Mammary epithelial cell (primary cell): Measurements from ENCODE around the gene TXNDC2.

Experiments
- CTCF ChIP-seq, 2 donors: IDR thresholded peaks in 1 of 2; conservative IDR thresholded peaks in 1 of 2; 2 replicates each; pipeline ENCODE4 v1.5.1; 2011 to 2012; ENCODE audit warnings: inconsistent platforms in 2 of 2, low read length in 2 of 2, mild to moderate bottlenecking in 2 of 2, control low read depth in 1 of 2, low read depth in 1 of 2; ENCODE audit not compliant: insufficient read depth in 1 of 2; ENCODE audit errors: extremely low read depth in 1 of 2
- EZH2 ChIP-seq: IDR thresholded peaks from 2 replicates; pipeline ENCODE4 v1.6.1; 2012; ENCODE audit warnings: low read length, inconsistent platforms, borderline replicate concordance

DNA sequence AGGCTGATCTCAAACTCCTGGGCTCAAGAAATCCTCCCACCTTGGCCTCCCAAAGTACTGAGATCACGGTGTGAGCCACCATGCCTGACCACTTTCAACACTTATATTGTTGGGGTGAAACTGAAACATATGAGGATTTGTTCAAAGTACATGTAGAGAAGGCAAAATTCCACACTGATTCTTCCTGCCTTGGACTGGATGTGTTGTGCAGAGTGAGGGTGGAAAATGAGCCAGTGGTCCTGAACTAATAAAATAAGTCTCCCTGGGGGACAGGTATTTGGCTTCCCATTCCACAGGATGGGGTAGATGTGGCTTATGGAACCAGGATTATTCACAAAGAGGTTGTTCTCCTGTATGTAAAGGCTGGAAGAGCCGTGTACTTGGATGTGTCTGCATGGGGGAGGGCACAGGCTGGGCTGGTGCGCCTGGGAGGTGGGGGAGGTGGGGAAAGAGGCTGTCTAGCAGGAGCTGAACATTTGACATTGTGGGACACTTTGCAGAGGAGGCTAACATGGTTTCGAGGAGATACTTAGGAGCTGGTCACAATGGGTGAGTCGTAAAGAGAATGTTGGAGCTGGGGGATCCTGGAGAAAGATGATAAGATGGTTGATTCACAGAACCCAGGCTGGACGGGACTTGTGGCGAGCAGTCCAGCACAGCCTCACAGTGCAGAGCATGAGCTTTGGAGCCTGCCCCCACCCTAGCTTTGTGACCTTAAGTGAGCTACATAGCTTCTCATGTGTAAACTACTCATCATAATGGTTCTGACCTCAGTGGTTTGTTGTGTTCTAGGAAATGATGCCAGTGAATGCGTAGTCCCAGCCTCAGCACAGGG is at the start of gene TXNDC2:
- TF ChIP-seq CTCF (conservative IDR thresholded peaks at IDR 0.05 in 1 of 2, IDR thresholded peaks at IDR 0.05 in 1 of 2; ENCODE audit: extremely low read depth in 1 of 2, insufficient read depth in 1 of 2, low read depth in 1 of 2, low read length in 2 of 2): no peak
- no peak for TF ChIP-seq EZH2
